GM23338 (cell line): Measurements from ENCODE around the gene CNBD2. TPM values are rescaled to one million over a fixed set of nuclear protein-coding genes. Genes with fewer than 3 reads are reported as not detected.

ENCODE experiments used
- ATAC-seq: fragments of 200-7000 bp; cut with Tn5 transposase; 3 replicates; pipeline ENCODE4 v1.9.1; 2020
- DNase-seq: peaks from one replicate; pipeline ENCODE4 v3.0.0-alpha.2; 2015; ENCODE audit warnings: low spot score
- H2AFZ ChIP-seq: fragments of 200-600 bp; sonication (generic); 2 replicates; pipeline ENCODE4 v1.8.0; 2016; ENCODE audit warnings: antibody characterized with exemption, mild to moderate bottlenecking, moderate library complexity
- H3F3A ChIP-seq: fragments of 200-600 bp; sonication (generic); replicated peaks from 2 replicates; pipeline ENCODE4 v1.8.0; 2017; ENCODE audit warnings: antibody characterized with exemption, mixed run types, low read depth
- H3K27ac ChIP-seq: fragments of 200-600 bp; sonication (generic); 2 replicates; pipeline ENCODE4 v1.6.1; 2016; ENCODE audit warnings: low read depth
- H3K27me3 ChIP-seq: fragments of 200-600 bp; sonication (generic); 2 replicates; pipeline ENCODE4 v1.8.0; 2016; ENCODE audit warnings: mild to moderate bottlenecking, mixed run types, moderate library complexity; ENCODE audit not compliant: insufficient read depth
- H3K36me3 ChIP-seq: fragments of 200-600 bp; sonication (generic); 2 replicates; pipeline ENCODE4 v1.8.0; 2016; ENCODE audit warnings: mild to moderate bottlenecking; ENCODE audit not compliant: insufficient read depth
- H3K4me1 ChIP-seq: fragments of 200-600 bp; sonication (generic); 2 replicates; pipeline ENCODE4 v1.8.0; 2016; ENCODE audit warnings: mild to moderate bottlenecking, moderate library complexity; ENCODE audit not compliant: insufficient read depth
- H3K4me2 ChIP-seq: fragments of 200-600 bp; sonication (generic); 2 replicates; pipeline ENCODE4 v1.7.1; 2017; ENCODE audit warnings: mixed run types
- H3K4me3 ChIP-seq: fragments of 200-600 bp; sonication (generic); 2 replicates; pipeline ENCODE4 v1.6.1; 2016; ENCODE audit warnings: mixed run types
- H3K79me2 ChIP-seq: fragments of 200-600 bp; sonication (generic); replicated peaks from 2 replicates; pipeline ENCODE4 v1.8.0; 2017; ENCODE audit warnings: mild to moderate bottlenecking; ENCODE audit not compliant: insufficient read depth
- H3K9me2 ChIP-seq: fragments of 200-600 bp; sonication (generic); 2 replicates; pipeline ENCODE4 v1.8.0; 2017; ENCODE audit not compliant: insufficient read depth
- H4K20me1 ChIP-seq: fragments of 200-600 bp; sonication (generic); replicated peaks from 2 replicates; pipeline ENCODE4 v1.8.0; 2017; ENCODE audit warnings: mild to moderate bottlenecking; ENCODE audit not compliant: insufficient read depth
- H3K27ac Mint-ChIP-seq: 2 replicates; pipeline ENCODE4 v1.8.0; 2020; ENCODE audit warnings: inconsistent platforms, mild to moderate bottlenecking, moderate library complexity, mixed read lengths
- H3K27me3 Mint-ChIP-seq: 3 replicates; pipeline ENCODE4 v1.8.0; 2022; ENCODE audit warnings: low read depth, mild to moderate bottlenecking, moderate library complexity, mixed read lengths, inconsistent platforms; ENCODE audit not compliant: insufficient read depth, poor library complexity
- H3K36me3 Mint-ChIP-seq: 3 replicates; pipeline ENCODE4 v1.8.0; 2021; ENCODE audit warnings: low read depth, mild to moderate bottlenecking, inconsistent platforms, moderate library complexity, mixed read lengths
- H3K4me1 Mint-ChIP-seq: 3 replicates; pipeline ENCODE4 v1.8.0; 2020; ENCODE audit warnings: mild to moderate bottlenecking, inconsistent platforms, mixed read lengths
- H3K4me3 Mint-ChIP-seq: 3 replicates; pipeline ENCODE4 v1.8.0; 2021; ENCODE audit warnings: moderate library complexity, mild to moderate bottlenecking, inconsistent platforms, mixed read lengths
- H3K9me3 Mint-ChIP-seq: 3 replicates; pipeline ENCODE4 v1.8.0; 2020; ENCODE audit warnings: moderate library complexity, mild to moderate bottlenecking, inconsistent platforms, mixed read lengths
- CREB1 ChIP-seq: fragments of 250-450 bp; sonication (Bioruptor Pico); IDR thresholded peaks from 2 replicates; pipeline ENCODE4 v1.5.0; 2020; ENCODE audit warnings: low read depth, mild to moderate bottlenecking, moderate library complexity
- ETS1 ChIP-seq: IDR thresholded peaks from 2 replicates; pipeline ENCODE4 v1.6.1; 2016; ENCODE audit warnings: antibody characterized with exemption
- EZH2 ChIP-seq: fragments of 200-600 bp; sonication (generic); IDR thresholded peaks from one replicate; pipeline ENCODE4 v1.8.0; 2017; ENCODE audit warnings: antibody characterized with exemption, mild to moderate bottlenecking, low read depth; ENCODE audit not compliant: unreplicated experiment
- EZH2phosphoT487 ChIP-seq: fragments of 200-600 bp; sonication (generic); IDR thresholded peaks from one replicate; pipeline ENCODE4 v1.8.1; 2018; ENCODE audit warnings: antibody characterized with exemption; ENCODE audit not compliant: unreplicated experiment
- JUNB ChIP-seq: IDR thresholded peaks from one replicate; pipeline ENCODE4 v1.6.1; 2016; ENCODE audit warnings: antibody characterized with exemption; ENCODE audit not compliant: unreplicated experiment
- NANOG ChIP-seq: IDR thresholded peaks from 2 replicates; pipeline ENCODE4 v1.6.1; 2016; ENCODE audit warnings: antibody characterized with exemption, borderline replicate concordance
- STAT1 ChIP-seq: IDR thresholded peaks from one replicate; pipeline ENCODE4 v1.6.1; 2016; ENCODE audit warnings: antibody characterized with exemption; ENCODE audit not compliant: unreplicated experiment
- ZNF114 ChIP-seq: fragments of 250-450 bp; sonication (Bioruptor Pico); IDR thresholded peaks from 2 replicates; pipeline ENCODE4 v1.5.0; 2020; ENCODE audit warnings: mild to moderate bottlenecking, moderate library complexity
- ZNF462 ChIP-seq: fragments of 250-450 bp; sonication (Bioruptor Pico); IDR thresholded peaks from 2 replicates; pipeline ENCODE4 v1.5.0; 2020; ENCODE audit warnings: mild to moderate bottlenecking, moderate library complexity
- polyA plus RNA-seq: library from polyadenylated mRNA; unstranded; fragments of >200 nt; fragmentation: Nextera tagmentation; extraction: Ambion mirVana; gene quantifications from 2 replicates; pipeline ENCODE4 v1.2.1, GENCODE V29; 2016
- total RNA-seq: library from RNA; depleted of rRNA; stranded (reverse); fragments of >200 nt; shearing (Covaris generic); gene quantifications from 2 replicates; pipeline ENCODE4 v1.2.3, GENCODE V29; 2014
- TF ChIP-seq, protein P1 (sequence below): IDR thresholded peaks from one replicate; pipeline ENCODE4 v1.6.1; 2018; ENCODE audit warnings: antibody characterized with exemption; ENCODE audit not compliant: unreplicated experiment
- TF ChIP-seq, protein P2 (sequence below), 2 experiments: fragments of 200-600 bp in 1 of 2; sonication (generic) in 1 of 2; conservative IDR thresholded peaks; 2 replicates each; pipeline versions ENCODE4 v1.5.1 to v1.6.1; 2016 to 2017; ENCODE audit warnings: antibody characterized with exemption in 2 of 2, low read depth in 2 of 2, mild to moderate bottlenecking in 2 of 2, moderate library complexity in 1 of 2

CNBD2 gene
- total and polyA plus RNA-seq, 2 experiments from 2014 or later: 2.7 TPM; not detected in 1

DNA sequence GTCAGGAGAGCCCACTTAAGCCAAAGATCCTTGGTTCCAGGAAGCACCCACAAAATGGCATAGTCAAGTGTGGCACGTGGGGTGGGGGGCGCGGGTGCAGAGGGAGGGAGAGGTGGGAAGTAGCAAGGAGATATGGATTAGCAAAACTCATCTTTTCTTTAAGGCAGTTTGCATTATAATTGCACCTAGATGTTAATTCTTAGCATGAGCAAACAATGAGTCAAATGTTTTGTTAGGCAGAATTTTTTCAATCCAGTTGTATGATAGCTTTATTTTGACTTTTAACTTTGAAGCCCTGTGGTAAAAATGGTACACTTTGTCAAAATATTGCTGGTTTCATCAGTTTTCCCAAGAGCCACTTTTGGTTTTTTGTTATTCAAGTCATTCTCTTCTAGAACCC is 29.1 kb upstream of the CNBD2 start:
- Histone ChIP-seq H4K20me1 (no peaks in the 10 kb centered on the region), H3K4me3 (0 out of 2 replicates have a peak overlapping the region, but pooled peaks have one; percentile 4), H3K4me1 (peaks cover 13% of the 10 kb centered on the region), H3F3A (no peaks in the 10 kb centered on the region), H3K79me2 (0 out of 2 replicates have a peak, but pooled peaks cover 2% of the 10 kb centered on the region), H3K27me3 (no peaks in the 10 kb centered on the region), H2AFZ (no peak overlapping the region), H3K4me2 (peak overlapping the region; percentile 32), H3K9me2 (no peaks in the 10 kb centered on the region), H3K36me3 (peaks cover 7% of the 10 kb centered on the region), H3K27ac (no peak overlapping the region)
- no peak for TF ChIP-seq EZH2
- TF ChIP-seq ZNF114 (CRISPR knock-in tag): no peak
- TF ChIP-seq CREB1 (CRISPR knock-in tag): no peak
- no peak for TF ChIP-seq STAT1
- TF ChIP-seq NANOG: no peak
- no peak for TF ChIP-seq JUNB
- TF ChIP-seq ETS1: no peak
- TF ChIP-seq, protein P1, sequence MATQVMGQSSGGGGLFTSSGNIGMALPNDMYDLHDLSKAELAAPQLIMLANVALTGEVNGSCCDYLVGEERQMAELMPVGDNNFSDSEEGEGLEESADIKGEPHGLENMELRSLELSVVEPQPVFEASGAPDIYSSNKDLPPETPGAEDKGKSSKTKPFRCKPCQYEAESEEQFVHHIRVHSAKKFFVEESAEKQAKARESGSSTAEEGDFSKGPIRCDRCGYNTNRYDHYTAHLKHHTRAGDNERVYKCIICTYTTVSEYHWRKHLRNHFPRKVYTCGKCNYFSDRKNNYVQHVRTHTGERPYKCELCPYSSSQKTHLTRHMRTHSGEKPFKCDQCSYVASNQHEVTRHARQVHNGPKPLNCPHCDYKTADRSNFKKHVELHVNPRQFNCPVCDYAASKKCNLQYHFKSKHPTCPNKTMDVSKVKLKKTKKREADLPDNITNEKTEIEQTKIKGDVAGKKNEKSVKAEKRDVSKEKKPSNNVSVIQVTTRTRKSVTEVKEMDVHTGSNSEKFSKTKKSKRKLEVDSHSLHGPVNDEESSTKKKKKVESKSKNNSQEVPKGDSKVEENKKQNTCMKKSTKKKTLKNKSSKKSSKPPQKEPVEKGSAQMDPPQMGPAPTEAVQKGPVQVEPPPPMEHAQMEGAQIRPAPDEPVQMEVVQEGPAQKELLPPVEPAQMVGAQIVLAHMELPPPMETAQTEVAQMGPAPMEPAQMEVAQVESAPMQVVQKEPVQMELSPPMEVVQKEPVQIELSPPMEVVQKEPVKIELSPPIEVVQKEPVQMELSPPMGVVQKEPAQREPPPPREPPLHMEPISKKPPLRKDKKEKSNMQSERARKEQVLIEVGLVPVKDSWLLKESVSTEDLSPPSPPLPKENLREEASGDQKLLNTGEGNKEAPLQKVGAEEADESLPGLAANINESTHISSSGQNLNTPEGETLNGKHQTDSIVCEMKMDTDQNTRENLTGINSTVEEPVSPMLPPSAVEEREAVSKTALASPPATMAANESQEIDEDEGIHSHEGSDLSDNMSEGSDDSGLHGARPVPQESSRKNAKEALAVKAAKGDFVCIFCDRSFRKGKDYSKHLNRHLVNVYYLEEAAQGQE: no peak
- TF ChIP-seq ZNF462 (CRISPR knock-in tag): no peak
- no peak for TF ChIP-seq EZH2phosphoT487
- TF ChIP-seq, protein P2, sequence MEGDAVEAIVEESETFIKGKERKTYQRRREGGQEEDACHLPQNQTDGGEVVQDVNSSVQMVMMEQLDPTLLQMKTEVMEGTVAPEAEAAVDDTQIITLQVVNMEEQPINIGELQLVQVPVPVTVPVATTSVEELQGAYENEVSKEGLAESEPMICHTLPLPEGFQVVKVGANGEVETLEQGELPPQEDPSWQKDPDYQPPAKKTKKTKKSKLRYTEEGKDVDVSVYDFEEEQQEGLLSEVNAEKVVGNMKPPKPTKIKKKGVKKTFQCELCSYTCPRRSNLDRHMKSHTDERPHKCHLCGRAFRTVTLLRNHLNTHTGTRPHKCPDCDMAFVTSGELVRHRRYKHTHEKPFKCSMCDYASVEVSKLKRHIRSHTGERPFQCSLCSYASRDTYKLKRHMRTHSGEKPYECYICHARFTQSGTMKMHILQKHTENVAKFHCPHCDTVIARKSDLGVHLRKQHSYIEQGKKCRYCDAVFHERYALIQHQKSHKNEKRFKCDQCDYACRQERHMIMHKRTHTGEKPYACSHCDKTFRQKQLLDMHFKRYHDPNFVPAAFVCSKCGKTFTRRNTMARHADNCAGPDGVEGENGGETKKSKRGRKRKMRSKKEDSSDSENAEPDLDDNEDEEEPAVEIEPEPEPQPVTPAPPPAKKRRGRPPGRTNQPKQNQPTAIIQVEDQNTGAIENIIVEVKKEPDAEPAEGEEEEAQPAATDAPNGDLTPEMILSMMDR (conservative IDR thresholded peaks at IDR 0.05; ENCODE audit: low read depth in 2 of 2): no peak
- no peak overlapping the region; the same call in 1 of the 2 replicates for H3K27ac Mint-ChIP-seq
- H3K36me3 Mint-ChIP-seq: peaks cover 40% of the 10 kb centered on the region
- H3K27me3 Mint-ChIP-seq: peaks cover 2% of the 10 kb centered on the region
- peaks cover 25% of the 10 kb centered on the region for H3K4me1 Mint-ChIP-seq
- no peak for DNase-seq
- no peak for ATAC-seq
- no peak overlapping the region for H3K4me3 Mint-ChIP-seq
- no peaks in the 10 kb centered on the region for H3K9me3 Mint-ChIP-seq
